H1 (cell line): ENCODE data around the gene CASZ1. TPM values are rescaled to one million over a fixed set of nuclear protein-coding genes. Genes with fewer than 3 reads are reported as not detected.

ENCODE experiments used
- CTCF ChIA-PET: fragments of 300-600 bp; sonication (Branson Sonifier 250); formaldehyde crosslinking; loops from one replicate; lab custom pipeline; 2021; ENCODE audit not compliant: partially characterized antibody; lab: Charles Lee
- POLR2A ChIA-PET: fragments of 300-600 bp; sonication (Branson Sonifier 250); formaldehyde crosslinking; loops from one replicate; lab custom pipeline; 2021; ENCODE audit warnings: inconsistent platforms; ENCODE audit not compliant: partially characterized antibody; lab: Charles Lee
- DNase-seq, 2 experiments: peaks; one replicate each; pipeline versions ENCODE4 v3.0.0 to v3.0.0-alpha.2; 2010 to 2022; ENCODE audit warnings: low spot score in 2 of 2, low read depth in 1 of 2, mixed read lengths in 1 of 2
- FAIRE-seq: peaks from 2 replicates; lab custom pipeline; 2011; peaks lifted over from hg19 to GRCh38; lab: Jason Lieb, UNC
- H2AFZ ChIP-seq: 2 replicates; pipeline ENCODE4 v1.8.1; 2012; ENCODE audit warnings: low read length, inconsistent platforms
- H2AK5ac ChIP-seq: 2 replicates; pipeline ENCODE4 v1.6.1; 2013; ENCODE audit warnings: low read depth, low read length
- H2BK120ac ChIP-seq: replicated peaks from 2 replicates; pipeline ENCODE3; 2013; ENCODE audit warnings: low read depth, low read length, inconsistent platforms
- H2BK12ac ChIP-seq: 2 replicates; pipeline ENCODE4 v1.6.1; 2013; ENCODE audit warnings: low read depth, low read length
- H2BK15ac ChIP-seq: 2 replicates; pipeline ENCODE4 v1.6.1; 2013; ENCODE audit warnings: low read length
- H2BK20ac ChIP-seq: 2 replicates; pipeline ENCODE4 v1.6.1; 2013; ENCODE audit warnings: low read length
- H2BK5ac ChIP-seq: 2 replicates; pipeline ENCODE4 v1.6.1; 2013; ENCODE audit warnings: low read depth, low read length
- H3K14ac ChIP-seq: 2 replicates; pipeline ENCODE4 v1.6.1; 2013; ENCODE audit warnings: inconsistent platforms; ENCODE audit not compliant: insufficient read length
- H3K18ac ChIP-seq: 2 replicates; pipeline ENCODE4 v1.6.1; 2013; ENCODE audit warnings: low read length; ENCODE audit errors: extremely low read depth
- H3K23ac ChIP-seq: 2 replicates; pipeline ENCODE4 v1.6.1; 2013; ENCODE audit warnings: inconsistent platforms; ENCODE audit not compliant: insufficient read length
- H3K23me2 ChIP-seq: 2 replicates; pipeline ENCODE4 v1.6.1; 2013; ENCODE audit warnings: low read depth, low read length
- H3K27ac ChIP-seq: 2 replicates; pipeline ENCODE4 v1.6.1; 2011; ENCODE audit warnings: low read depth, low read length, inconsistent platforms
- H3K27me3 ChIP-seq, 4 experiments: replicated peaks in 1 of 4; 1 replicate in 1 of 4; 2 replicates in 3 of 4; pipeline versions ENCODE4 v1.6.1 to v1.8.1; 2011 to 2013; ENCODE audit warnings: low read length in 3 of 4, mild to moderate bottlenecking in 3 of 4, inconsistent platforms in 2 of 4, mixed read lengths in 2 of 4, moderate library complexity in 1 of 4; ENCODE audit not compliant: control insufficient read depth in 3 of 4, insufficient read depth in 3 of 4; ENCODE audit errors: extremely low read depth in 1 of 4
- H3K36me3 ChIP-seq, 4 experiments: 2 replicates each; pipeline versions ENCODE4 v1.6.1 to v1.8.1; 2011 to 2013; ENCODE audit warnings: mild to moderate bottlenecking in 4 of 4, low read length in 3 of 4, moderate library complexity in 2 of 4, control low read depth in 1 of 4, inconsistent platforms in 1 of 4; ENCODE audit not compliant: insufficient read depth in 4 of 4, control insufficient read depth in 2 of 4
- H3K4ac ChIP-seq: replicated peaks from 2 replicates; pipeline ENCODE3; 2013; ENCODE audit warnings: low read length, low read depth, mixed read lengths, inconsistent platforms; ENCODE audit not compliant: insufficient read length
- H3K4me1 ChIP-seq, 4 experiments: replicated peaks in 1 of 4; 1 replicate in 1 of 4; 2 replicates in 3 of 4; pipeline versions ENCODE4 v1.6.1 to v1.8.1; 2011 to 2013; ENCODE audit warnings: low read length in 3 of 4, inconsistent platforms in 2 of 4, mixed read lengths in 1 of 4; ENCODE audit not compliant: insufficient read depth in 4 of 4, control insufficient read depth in 3 of 4
- H3K4me2 ChIP-seq, 2 experiments: 2 replicates each; pipeline versions ENCODE4 v1.6.1 to v1.8.1; 2011 to 2013; ENCODE audit warnings: low read depth in 2 of 2, low read length in 2 of 2, control low read depth in 1 of 2, inconsistent platforms in 1 of 2, mild to moderate bottlenecking in 1 of 2; ENCODE audit not compliant: insufficient read depth in 1 of 2
- H3K4me3 ChIP-seq, 4 experiments: fragments of 200-600, 300-600 bp in 1 of 4; sonication (generic), shearing (Covaris generic), sonication (Bioruptor Twin) in 1 of 4; 2 replicates each; pipeline versions ENCODE4 v1.5.1 to v1.8.1; 2011 to 2016; ENCODE audit warnings: low read length in 4 of 4, low read depth in 3 of 4, control low read depth in 2 of 4, inconsistent platforms in 2 of 4, mild to moderate bottlenecking in 2 of 4, mixed read lengths in 1 of 4, moderate library complexity in 1 of 4; ENCODE audit not compliant: insufficient read depth in 2 of 4; ENCODE audit errors: extremely low read depth in 1 of 4
- H3K56ac ChIP-seq: replicated peaks from 2 replicates; pipeline ENCODE3; 2013; ENCODE audit warnings: low read depth, mild to moderate bottlenecking, mixed read lengths, low read length, inconsistent platforms; ENCODE audit not compliant: insufficient read length
- H3K79me1 ChIP-seq: 2 replicates; pipeline ENCODE4 v1.6.1; 2013; ENCODE audit warnings: low read depth, low read length, control low read depth
- H3K79me2 ChIP-seq, 2 experiments: 2 replicates each; pipeline versions ENCODE4 v1.6.1 to v1.8.1; 2012 to 2013; ENCODE audit warnings: low read length in 2 of 2, mild to moderate bottlenecking in 2 of 2, inconsistent platforms in 1 of 2; ENCODE audit not compliant: insufficient read depth in 2 of 2, control insufficient read depth in 1 of 2
- H3K9ac ChIP-seq, 4 experiments: replicated peaks in 1 of 4; 1 replicate in 1 of 4; 2 replicates in 3 of 4; pipeline versions ENCODE4 v1.6.1 to v1.8.1; 2011 to 2013; ENCODE audit warnings: low read depth in 3 of 4, low read length in 3 of 4, control low read depth in 2 of 4, mild to moderate bottlenecking in 2 of 4, moderate library complexity in 2 of 4, inconsistent platforms in 1 of 4; ENCODE audit errors: extremely low read depth in 1 of 4
- H3K9me3 ChIP-seq, 2 experiments: 2 replicates each; pipeline versions ENCODE4 v1.6.1 to v1.8.1; 2012 to 2013; ENCODE audit warnings: mild to moderate bottlenecking in 2 of 2, moderate library complexity in 2 of 2, control low read depth in 1 of 2, inconsistent platforms in 1 of 2, low read depth in 1 of 2, low read length in 1 of 2, mixed read lengths in 1 of 2; ENCODE audit not compliant: insufficient read depth in 2 of 2
- H4K20me1 ChIP-seq, 2 experiments: replicated peaks in 1 of 2; 2 replicates each; pipeline versions ENCODE3 to v1.8.1; 2011 to 2013; ENCODE audit warnings: inconsistent platforms in 2 of 2, low read length in 2 of 2, mild to moderate bottlenecking in 1 of 2; ENCODE audit not compliant: insufficient read depth in 2 of 2, control insufficient read depth in 1 of 2
- H4K5ac ChIP-seq: 2 replicates; pipeline ENCODE4 v1.6.1; 2013; ENCODE audit warnings: low read length, low read depth, mixed read lengths, inconsistent platforms; ENCODE audit not compliant: insufficient read length
- H4K8ac ChIP-seq: 2 replicates; pipeline ENCODE4 v1.8.0; 2013; ENCODE audit warnings: mild to moderate bottlenecking, moderate library complexity, low read length, inconsistent platforms; ENCODE audit not compliant: insufficient read depth; ENCODE audit errors: extremely low read depth
- H4K91ac ChIP-seq: replicated peaks from 2 replicates; pipeline ENCODE3; 2013; ENCODE audit warnings: low read length, mixed read lengths, inconsistent platforms; ENCODE audit not compliant: insufficient read length
- ASH2L ChIP-seq: fragments of 200-600, 300-600 bp; sonication (generic); IDR thresholded peaks from one replicate; pipeline ENCODE4 v1.7.1; 2017; ENCODE audit warnings: low read length
- CBX8 ChIP-seq: fragments of 300-800, 300-1000 bp; sonication (generic); IDR thresholded peaks from 2 replicates; pipeline ENCODE4 v1.7.1; 2016; ENCODE audit warnings: low read depth, low read length, borderline replicate concordance
- CTBP2 ChIP-seq: IDR thresholded peaks from 2 replicates; pipeline ENCODE4 v1.7.0; 2011; ENCODE audit warnings: borderline replicate concordance, mild to moderate bottlenecking, moderate library complexity, mixed read lengths, low read length; ENCODE audit not compliant: insufficient read depth, insufficient read length
- MAFK ChIP-seq: IDR thresholded peaks from 2 replicates; pipeline ENCODE4 v1.6.1; 2012; ENCODE audit warnings: low read depth, mild to moderate bottlenecking, improper control_type of control experiment, low read length
- NANOG ChIP-seq: IDR thresholded peaks from 2 replicates; pipeline ENCODE4 v1.6.1; 2011; ENCODE audit warnings: low read length, low read depth, mild to moderate bottlenecking, inconsistent platforms; ENCODE audit not compliant: insufficient read depth, poor library complexity, severe bottlenecking
- SRF ChIP-seq: IDR thresholded peaks from 2 replicates; pipeline ENCODE4 v1.6.1; 2011; ENCODE audit warnings: mild to moderate bottlenecking, low read depth, low read length, moderate library complexity
- WGBS, 2 experiments: shearing (Covaris generic) in 1 of 2; methylation state at CpG; one replicate each; pipeline versions ENCODE4 v1.1.6 to v1.1.7; 2013 to 2015; ENCODE audit warnings: low lambda C conversion rate in 2 of 2, mixed read lengths in 2 of 2, inconsistent platforms in 1 of 2, low coverage in 1 of 2, missing lambda C conversion rate in 1 of 2; ENCODE audit not compliant: insufficient replicate concordance in 2 of 2, insufficient coverage in 1 of 2, insufficient read length in 1 of 2; ENCODE audit errors: extremely low coverage in 1 of 2, missing lambda C conversion rate in 1 of 2; 5-methylcytosine and 5-hydroxymethylcytosine counted together
- polyA plus RNA-seq, 7 experiments: library from polyadenylated mRNA; depleted of rRNA in 3 of 7; stranded (reverse) in 5 of 7; unstranded in 2 of 7; fragments of >200 nt in 5 of 7; fragments of 200-250 nt in 2 of 7; gene quantifications; 1 replicate in 5 of 7; 2 replicates in 1 of 7; 4 replicates in 1 of 7; pipeline versions ENCODE4 v1.2.1 to v1.2.3, GENCODE V29; 2011 to 2013; ENCODE audit warnings: missing spikeins in 2 of 7, mixed read lengths in 2 of 7
- total RNA-seq: library from RNA; stranded (reverse); fragmentation: NEBNext Ultra II Directional; extraction: Animal tissue kit (Norgen Biotek cat#: 25700); gene quantifications from 2 replicates; pipeline ENCODE4 v1.2.1, GENCODE V29; 2021

Gene CASZ1
- total and polyA plus RNA-seq, 2 of the 8 experiments (the other 6 are each of a cell fraction or from before 2014, with no cell fraction given), result 4.4 to 7.7 TPM

GRCh38 chr1:10777749-10778574 is 18.5 kb downstream of the CASZ1 start:
- no peak overlapping the region for H2BK120ac ChIP-seq
- no peak overlapping the region for H3K4me2 ChIP-seq
- H3K23ac ChIP-seq, result no peak overlapping the region
- no peak overlapping the region for H4K5ac ChIP-seq
- H3K36me3 ChIP-seq, result no peaks in the 10 kb centered on the region; a peak in 2 of 8 replicates
- no peak overlapping the region for H4K8ac ChIP-seq
- H3K9me3 ChIP-seq, result no peaks in the 10 kb centered on the region
- CTCF ChIA-PET, result interaction anchor here (0.9 to 2.3 kb wide), 3 partner anchors 27 to 247 kb away, joined by 4 to 7 read pairs (median 4); no protein-coding TSS in a partner anchor
- peaks cover 0 to 7% (median 0%) of the 10 kb centered on the region in 4 experiments; a peak in 2 of 7 replicates for H3K4me1 ChIP-seq
- H3K79me2 ChIP-seq, result no peaks in the 10 kb centered on the region
- FAIRE-seq (peak; percentile 32), DNase-seq (no peak)
- H2BK15ac ChIP-seq, result peak overlapping the region; percentile 97
- H2AK5ac ChIP-seq, result peak overlapping the region; percentile 99
- no peak overlapping the region; the same call in 1 of the 2 replicates for H2BK20ac ChIP-seq
- H3K14ac ChIP-seq, result no peak overlapping the region
- peak overlapping the region; percentile 10 for H3K4ac ChIP-seq
- POLR2A ChIA-PET, result no interaction called here
- no peak overlapping the region for H3K27ac ChIP-seq
- H3K9ac ChIP-seq, result peak overlapping the region in 1 of 4 experiments; percentile 34; a peak in 1 of 7 replicates
- H2BK12ac ChIP-seq, result peak overlapping the region; percentile 84
- H3K79me1 ChIP-seq, result no peaks in the 10 kb centered on the region; the same call in 1 of the 2 replicates
- 97 to 100% methylated on average over 9 of the region's 9 CpGs for WGBS, 2 experiments
- H3K27me3 ChIP-seq, result no peaks in the 10 kb centered on the region
- peak overlapping the region; percentile 97 for H3K56ac ChIP-seq
- H2BK5ac ChIP-seq, result peak overlapping the region; percentile 53
- no peak overlapping the region for H2AFZ ChIP-seq
- H4K20me1 ChIP-seq, result peaks cover 0 to 8% of the 10 kb centered on the region in 2 experiments
- no peak overlapping the region for H3K4me3 ChIP-seq
- no peak overlapping the region for H3K18ac ChIP-seq
- peaks cover 11% of the 10 kb centered on the region; the same call in 1 of the 2 replicates for H3K23me2 ChIP-seq
- peak overlapping the region; percentile 48 for H4K91ac ChIP-seq
- no peak for TF ChIP-seq NANOG
- TF ChIP-seq SRF, result no peak
- TF ChIP-seq CBX8, result no peak
- no peak for TF ChIP-seq ASH2L
- TF ChIP-seq MAFK, result no peak
- TF ChIP-seq CTBP2, result no peak
